Left ventricle myocardium inferior (tissue), 1 donor: ENCODE measurements around the gene CNTN4. TPM values are rescaled to one million over a fixed set of nuclear protein-coding genes. Genes with fewer than 3 reads are reported as not detected.

Experiments
- DNase-seq: peaks from one replicate; pipeline ENCODE4 v3.0.0-alpha.2; 2020
- H3K27ac ChIP-seq: fragments of 200-600 bp; replicated peaks from 2 replicates; pipeline ENCODE4 v1.8.0; 2021
- H3K27me3 ChIP-seq: fragments of 200-600 bp; 2 replicates; pipeline ENCODE4 v1.8.0; 2021; ENCODE audit warnings: low read depth
- H3K36me3 ChIP-seq: fragments of 200-600 bp; 2 replicates; pipeline ENCODE4 v1.8.0; 2021
- H3K4me1 ChIP-seq: fragments of 200-600 bp; 2 replicates; pipeline ENCODE4 v1.8.0; 2021
- H3K4me3 ChIP-seq: fragments of 200-600 bp; 2 replicates; pipeline ENCODE4 v1.8.0; 2021; ENCODE audit warnings: mild to moderate bottlenecking, moderate library complexity
- H3K9me3 ChIP-seq: fragments of 200-600 bp; replicated peaks from 2 replicates; pipeline ENCODE4 v1.8.0; 2021
- CTCF ChIP-seq: fragments of 200-600 bp; IDR thresholded peaks from 2 replicates; pipeline ENCODE4 v1.8.0; 2021; ENCODE audit warnings: antibody characterized with exemption, mild to moderate bottlenecking, borderline replicate concordance
- intact Hi-C: fragments of 100-400 bp; cut with micrococcal nuclease; formaldehyde crosslinking; loops from one replicate; pipeline ENCODE4 v1.11.0; 2022
- total RNA-seq: library from RNA; stranded (reverse); fragmentation: NEBNext Ultra II Directional; extraction: Animal tissue kit (Norgen Biotek cat#: 25700); gene quantifications from one replicate; pipeline ENCODE4 v1.2.1, GENCODE V29; 2021
- donor health status: DM: no; HTN: yes; CAD: no; lungs with severe emphysema.

Gene CNTN4
- total RNA-seq, 1 donor from 2014 or later, result 1.2 TPM

- H3K9me3 ChIP-seq, result no peaks in the 10 kb centered on the region
- H3K36me3 ChIP-seq, result no peaks in the 10 kb centered on the region
- H3K27me3 ChIP-seq, result no peaks in the 10 kb centered on the region
- H3K27ac ChIP-seq, result peak overlapping the region; percentile 24
- no peak for TF ChIP-seq CTCF
- DNase-seq, result no peak
- H3K4me3 ChIP-seq, result no peak overlapping the region
- H3K4me1 ChIP-seq, result no peaks in the 10 kb centered on the region
- intact Hi-C loops, result no loop called here
Measured at GRCh38 chr3:2851361-2851760, 752.7 kb downstream of the CNTN4 start.

GRCh38 chr3:2851835-2852234 is 753.2 kb downstream of the CNTN4 start:
- Histone ChIP-seq H3K36me3 (no peaks in the 10 kb centered on the region), H3K4me3 (no peak overlapping the region), H3K27me3 (no peaks in the 10 kb centered on the region), H3K9me3 (no peaks in the 10 kb centered on the region), H3K4me1 (no peaks in the 10 kb centered on the region), H3K27ac (peak overlapping the region; percentile 24)
- intact Hi-C loops, result no loop called here
- TF ChIP-seq CTCF, result no peak
- peak; percentile 40 for DNase-seq

- Histone ChIP-seq H3K4me3 (no peak overlapping the region), H3K27me3 (no peaks in the 10 kb centered on the region), H3K36me3 (no peaks in the 10 kb centered on the region), H3K9me3 (no peaks in the 10 kb centered on the region), H3K4me1 (no peaks in the 10 kb centered on the region), H3K27ac (no peak overlapping the region)
- intact Hi-C loops, result no loop called here
- DNase-seq, result no peak
- TF ChIP-seq CTCF, result no peak
Measured at GRCh38 chr3:2853651-2854050, 755.0 kb downstream of the CNTN4 start.

GRCh38 chr3:2856138-2857133 is 757.8 kb downstream of the CNTN4 start:
- no peak for TF ChIP-seq CTCF
- intact Hi-C loops, result no loop called here
- no peaks in the 10 kb centered on the region for H3K4me1 ChIP-seq
- no peaks in the 10 kb centered on the region for H3K36me3 ChIP-seq
- H3K27ac ChIP-seq, result no peak overlapping the region
- DNase-seq, result no peak
- no peaks in the 10 kb centered on the region for H3K27me3 ChIP-seq
- no peaks in the 10 kb centered on the region for H3K9me3 ChIP-seq
- H3K4me3 ChIP-seq, result no peak overlapping the region

- DNase-seq, result no peak
- TF ChIP-seq CTCF, result no peak
- H3K27me3 ChIP-seq, result no peaks in the 10 kb centered on the region
- no peaks in the 10 kb centered on the region for H3K9me3 ChIP-seq
- H3K36me3 ChIP-seq, result no peaks in the 10 kb centered on the region
- no peaks in the 10 kb centered on the region for H3K4me1 ChIP-seq
- H3K4me3 ChIP-seq, result no peak overlapping the region
- H3K27ac ChIP-seq, result no peak overlapping the region
- intact Hi-C loops, result no loop called here
Measured at GRCh38 chr3:2860626-2861025, 762.0 kb downstream of the CNTN4 start.
